IMR-90 (cell line): ENCODE measurements around the gene KRR1.

Source experiments
- FOS ChIP-seq: fragments of 150-350 bp; IDR thresholded peaks from 2 replicates; pipeline ENCODE4 v1.6.1; 2016; ENCODE audit warnings: low read depth, low read length
- NFE2L2 ChIP-seq: fragments of 150-350 bp; IDR thresholded peaks from 2 replicates; pipeline ENCODE4 v1.6.1; 2016; ENCODE audit warnings: low read depth, mild to moderate bottlenecking, low read length
- TF ChIP-seq, protein P1 (sequence below): conservative IDR thresholded peaks from 2 replicates; pipeline ENCODE4 v1.5.1; 2012; ENCODE audit warnings: mild to moderate bottlenecking, low read depth, low read length, improper control_type of control experiment

- TF ChIP-seq FOS (no peak), NFE2L2 (no peak)
- TF ChIP-seq, protein P1, sequence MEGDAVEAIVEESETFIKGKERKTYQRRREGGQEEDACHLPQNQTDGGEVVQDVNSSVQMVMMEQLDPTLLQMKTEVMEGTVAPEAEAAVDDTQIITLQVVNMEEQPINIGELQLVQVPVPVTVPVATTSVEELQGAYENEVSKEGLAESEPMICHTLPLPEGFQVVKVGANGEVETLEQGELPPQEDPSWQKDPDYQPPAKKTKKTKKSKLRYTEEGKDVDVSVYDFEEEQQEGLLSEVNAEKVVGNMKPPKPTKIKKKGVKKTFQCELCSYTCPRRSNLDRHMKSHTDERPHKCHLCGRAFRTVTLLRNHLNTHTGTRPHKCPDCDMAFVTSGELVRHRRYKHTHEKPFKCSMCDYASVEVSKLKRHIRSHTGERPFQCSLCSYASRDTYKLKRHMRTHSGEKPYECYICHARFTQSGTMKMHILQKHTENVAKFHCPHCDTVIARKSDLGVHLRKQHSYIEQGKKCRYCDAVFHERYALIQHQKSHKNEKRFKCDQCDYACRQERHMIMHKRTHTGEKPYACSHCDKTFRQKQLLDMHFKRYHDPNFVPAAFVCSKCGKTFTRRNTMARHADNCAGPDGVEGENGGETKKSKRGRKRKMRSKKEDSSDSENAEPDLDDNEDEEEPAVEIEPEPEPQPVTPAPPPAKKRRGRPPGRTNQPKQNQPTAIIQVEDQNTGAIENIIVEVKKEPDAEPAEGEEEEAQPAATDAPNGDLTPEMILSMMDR = no peak
Observed at GRCh38 chr12:75489613-75490210, 21.7 kb downstream of the KRR1 start.
